NCI-H1105 treated with DMSO at 0.1 percent for 48 hours (cell line): ENCODE measurements around the gene L3MBTL1.
"Not testable (repeated sequence)": the region's sequence is repeated elsewhere in the genome, so short reads cannot be mapped to it uniquely, and the experiment has no call there.

Experiments
- DNase-seq: peaks from one replicate; lab custom pipeline; 2025; lab: John Stamatoyannopoulos, UW

L3MBTL1 gene

DNA sequence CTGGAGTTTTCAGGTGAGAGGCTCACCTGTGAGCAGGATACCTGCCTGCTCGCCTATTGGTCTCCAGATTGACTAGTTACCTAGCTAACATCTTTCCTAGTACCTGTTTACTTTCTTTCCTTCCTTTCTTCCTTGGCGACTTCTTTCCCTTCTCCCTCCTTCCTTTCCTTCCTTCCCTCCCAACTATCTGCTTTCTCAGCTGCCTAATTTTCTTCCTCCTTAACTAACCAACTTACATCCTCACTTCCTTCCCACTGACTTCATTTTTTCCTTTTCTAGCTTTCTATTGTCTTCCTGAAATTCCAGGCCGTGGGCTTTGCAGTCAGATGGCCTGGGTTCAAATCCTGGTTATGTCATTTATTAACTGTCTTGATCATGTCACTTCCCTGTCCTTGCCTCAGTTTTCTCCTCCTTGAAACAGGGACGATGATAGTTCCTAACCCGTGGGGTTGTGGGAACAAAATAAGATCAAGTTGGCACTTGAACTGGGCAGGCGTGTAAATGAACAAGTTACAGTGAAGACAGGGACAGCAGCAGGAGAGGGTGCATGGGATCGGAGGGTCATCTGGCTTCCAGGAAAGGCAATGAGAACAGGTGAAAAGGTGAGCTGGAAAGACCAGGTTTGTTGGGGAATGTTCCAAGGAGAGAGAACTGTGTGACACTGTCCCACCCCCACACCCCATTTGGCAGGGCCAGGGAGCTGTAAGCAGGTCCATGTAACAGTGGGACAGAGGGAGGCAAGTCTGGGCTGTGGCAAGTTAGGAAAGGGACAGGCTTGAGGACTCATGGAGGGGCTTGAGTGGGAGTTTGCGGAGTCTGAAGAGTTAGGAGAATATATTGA lies 51.9 kb downstream of the L3MBTL1 start:
- no peak for DNase-seq

DNA sequence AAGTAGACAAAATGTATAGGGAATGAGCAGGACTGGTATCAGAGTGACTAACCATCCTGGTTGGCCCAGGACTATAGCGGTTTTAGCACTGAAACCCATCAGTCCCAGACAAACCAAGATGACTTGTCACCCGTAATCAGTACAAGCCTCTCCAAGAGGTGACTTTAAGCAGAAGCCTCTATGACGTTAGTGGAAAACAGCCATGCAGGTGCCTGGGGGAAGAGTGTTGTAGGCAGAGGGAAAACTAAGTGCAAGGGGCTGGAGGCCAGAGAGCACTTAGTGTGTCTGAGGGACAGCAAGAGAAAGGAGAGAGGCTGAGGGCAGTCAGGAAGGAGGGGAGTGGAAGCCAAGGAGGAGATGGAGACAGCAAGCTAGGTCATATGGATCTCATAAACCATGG lies 53.5 kb downstream of the L3MBTL1 start:
- DNase-seq = no peak

DNA sequence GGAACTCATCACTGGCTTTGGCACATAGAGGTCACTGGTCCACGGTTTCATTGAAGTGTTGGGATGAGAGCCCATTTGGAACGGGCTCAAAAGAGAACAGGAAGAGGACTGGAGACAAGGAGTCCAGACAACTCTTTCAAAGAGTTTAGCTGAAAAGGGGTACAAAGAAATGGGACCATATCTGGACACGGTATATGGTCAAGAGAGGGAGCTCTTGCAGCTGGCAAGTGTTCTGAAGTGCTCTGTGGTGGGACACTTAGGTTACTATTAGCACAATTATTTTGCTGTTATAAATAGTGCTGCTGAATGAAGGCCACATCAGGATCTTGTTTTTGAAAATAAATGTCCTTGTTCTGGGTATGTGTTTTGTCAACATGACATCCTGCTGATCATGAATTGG lies 55.9 kb downstream of the L3MBTL1 start:
- DNase-seq = no peak

DNA sequence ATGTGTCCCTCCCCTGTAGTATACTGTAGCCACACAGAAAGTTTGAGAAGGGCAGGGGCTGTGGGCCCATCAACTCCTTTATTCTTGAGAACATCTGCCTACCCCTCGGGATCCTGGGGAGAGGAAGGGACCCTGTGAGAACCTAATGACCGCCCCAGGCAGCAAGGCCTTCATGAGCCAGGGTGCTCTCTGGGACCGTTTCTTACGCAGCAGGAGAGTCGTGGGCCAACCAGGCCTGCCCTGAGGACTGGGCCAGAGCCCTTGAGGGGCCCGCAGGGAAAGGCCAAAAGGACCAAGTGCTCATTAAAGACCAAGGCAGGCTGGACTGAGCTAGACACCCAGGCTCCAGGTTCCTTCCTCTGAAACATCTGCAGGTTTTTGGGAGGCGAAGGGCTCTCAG lies 56.5 kb downstream of the L3MBTL1 start:
- no peak for DNase-seq

DNA sequence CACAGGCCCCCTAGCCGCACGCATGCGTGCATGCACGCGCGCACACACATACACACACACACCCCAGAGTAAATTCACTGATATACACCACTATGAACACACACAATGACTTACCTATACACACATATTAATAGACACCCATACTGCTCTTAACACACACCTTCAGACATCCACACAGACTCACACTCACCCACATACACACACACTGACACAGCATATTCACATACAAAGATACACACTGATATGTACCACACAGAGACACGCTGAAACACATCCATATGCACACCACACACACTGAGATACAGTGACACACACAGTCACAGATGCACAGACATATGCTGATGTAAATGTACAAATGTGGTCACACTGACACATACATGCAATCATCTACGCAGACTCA lies 57.0 kb downstream of the L3MBTL1 start:
- no peak for DNase-seq

DNA sequence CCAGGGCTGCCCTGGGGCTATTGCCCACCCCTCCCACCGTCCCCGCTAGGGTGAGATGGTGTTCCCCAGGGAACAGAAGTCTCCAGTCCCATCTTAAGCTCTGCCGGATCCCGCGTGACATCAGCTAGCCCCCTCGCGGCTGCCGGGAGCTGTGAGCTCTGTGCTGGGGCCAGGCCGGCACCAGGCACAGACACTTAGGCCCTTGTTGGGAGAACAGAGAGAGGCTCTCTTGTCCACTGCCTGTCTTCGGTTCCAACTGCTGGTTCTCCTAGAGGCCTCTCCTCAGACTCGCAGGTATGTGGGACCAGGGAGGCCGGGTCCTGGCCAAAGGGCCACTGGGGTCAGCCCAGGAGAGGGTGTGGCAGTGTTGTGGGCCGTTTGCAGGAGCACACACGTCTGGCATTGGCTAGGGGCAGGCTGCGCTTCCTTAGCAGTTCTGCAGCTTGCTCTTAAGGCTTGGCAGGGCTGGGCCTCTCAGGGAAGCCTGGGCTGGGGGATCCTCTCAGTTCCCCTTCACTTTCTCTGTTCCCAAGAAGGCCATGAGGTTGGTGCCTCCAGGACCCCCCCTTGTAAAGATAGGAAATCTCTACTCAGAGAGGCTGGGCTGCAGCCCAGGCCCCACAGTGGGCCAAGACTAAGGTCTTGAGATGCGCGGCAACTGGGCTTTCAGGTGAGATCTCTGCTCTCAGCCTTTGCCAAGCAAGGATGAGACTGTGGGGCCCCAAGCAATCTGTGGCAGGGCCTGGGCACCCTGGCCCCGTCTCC lies 57.7 kb downstream of the L3MBTL1 start:
- no peak for DNase-seq

DNA sequence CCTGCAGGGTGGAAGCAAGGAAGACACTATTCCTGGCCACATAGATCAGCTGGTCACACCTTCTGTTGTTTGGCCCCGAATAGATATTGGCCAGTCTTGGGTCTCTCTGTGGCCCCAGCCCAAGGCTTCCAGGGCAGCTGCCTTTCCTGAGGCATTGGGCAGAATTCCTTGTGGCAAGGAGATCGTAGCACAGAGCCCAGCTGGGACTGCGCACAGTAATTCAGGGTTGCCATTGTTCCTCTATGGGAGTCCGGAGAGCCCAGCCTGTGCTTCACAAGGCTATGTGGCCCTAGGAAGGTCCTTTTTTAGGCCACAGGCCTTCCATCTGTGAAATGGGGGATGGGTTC lies 58.2 kb downstream of the L3MBTL1 start:
- DNase-seq = no peak

DNA sequence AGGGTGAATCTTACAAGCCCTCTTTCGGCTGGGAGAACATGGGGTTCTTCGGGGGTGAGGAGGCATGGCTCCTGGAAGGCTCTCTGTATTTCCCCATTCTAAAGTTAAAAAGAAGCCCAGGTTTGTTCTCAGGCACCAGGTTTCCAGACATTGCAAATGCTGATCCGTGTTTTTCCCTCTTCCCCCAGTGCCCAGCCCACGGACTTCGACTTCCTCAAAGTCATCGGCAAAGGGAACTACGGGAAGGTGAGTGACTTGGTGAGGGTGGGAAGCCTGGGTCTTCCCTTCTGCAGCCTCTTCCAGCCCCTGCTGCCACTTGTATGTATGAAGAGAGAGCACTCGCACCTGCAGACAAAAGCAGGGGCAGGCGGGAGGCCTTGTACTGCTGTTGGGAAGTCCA lies 60.0 kb downstream of the L3MBTL1 start:
- no peak for DNase-seq

DNA sequence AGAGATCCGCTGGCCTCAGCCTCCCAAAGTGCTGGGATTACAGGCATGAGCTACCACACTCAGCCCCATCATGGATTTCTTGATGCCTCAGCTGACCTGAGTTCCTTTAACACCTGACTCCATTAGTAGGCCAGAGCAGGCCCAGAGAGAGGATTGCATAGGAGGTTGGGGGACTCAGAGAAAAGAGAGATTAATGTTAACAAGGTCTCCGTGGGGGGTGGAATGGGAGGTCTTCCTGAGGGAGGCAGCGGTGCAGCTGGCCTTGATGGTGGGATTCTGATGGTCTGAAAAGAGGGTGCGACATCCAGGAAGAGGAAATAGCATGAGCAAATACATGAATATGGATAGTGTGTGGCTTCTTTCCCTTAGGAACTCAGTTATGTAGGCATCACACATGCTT lies 61.2 kb downstream of the L3MBTL1 start:
- no peak for DNase-seq

DNA sequence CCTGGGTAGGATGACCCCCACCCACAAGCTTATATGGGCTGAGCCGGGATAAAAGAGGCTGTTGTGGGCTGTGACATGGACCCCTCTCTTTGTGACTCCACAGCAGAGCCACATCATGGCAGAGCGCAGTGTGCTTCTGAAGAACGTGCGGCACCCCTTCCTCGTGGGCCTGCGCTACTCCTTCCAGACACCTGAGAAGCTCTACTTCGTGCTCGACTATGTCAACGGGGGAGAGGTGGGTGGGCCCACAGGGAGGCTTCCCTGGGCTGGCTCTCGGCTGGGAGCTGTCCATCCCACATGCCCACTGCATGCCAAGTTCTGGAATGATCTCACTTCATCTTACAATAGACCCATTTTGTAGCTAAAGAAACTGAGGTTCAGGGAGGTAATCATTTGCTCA lies 61.8 kb downstream of the L3MBTL1 start:
- no peak for DNase-seq

DNA sequence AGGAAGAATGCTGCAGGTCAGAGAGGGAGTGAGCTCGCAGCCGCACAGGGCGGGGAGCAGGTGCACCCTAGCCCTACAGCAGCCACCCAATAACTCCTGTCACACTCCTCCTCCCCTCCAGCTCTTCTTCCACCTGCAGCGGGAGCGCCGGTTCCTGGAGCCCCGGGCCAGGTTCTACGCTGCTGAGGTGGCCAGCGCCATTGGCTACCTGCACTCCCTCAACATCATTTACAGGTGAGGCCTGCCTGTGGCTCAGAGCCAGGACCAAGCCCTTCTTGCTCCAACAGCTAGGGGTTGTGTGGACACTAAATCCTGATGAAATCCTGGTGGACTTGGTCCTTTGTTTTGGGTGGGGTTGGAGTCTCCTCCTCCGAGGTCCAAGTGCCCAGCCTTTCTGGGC lies 63.0 kb downstream of the L3MBTL1 start:
- DNase-seq = no peak

DNA sequence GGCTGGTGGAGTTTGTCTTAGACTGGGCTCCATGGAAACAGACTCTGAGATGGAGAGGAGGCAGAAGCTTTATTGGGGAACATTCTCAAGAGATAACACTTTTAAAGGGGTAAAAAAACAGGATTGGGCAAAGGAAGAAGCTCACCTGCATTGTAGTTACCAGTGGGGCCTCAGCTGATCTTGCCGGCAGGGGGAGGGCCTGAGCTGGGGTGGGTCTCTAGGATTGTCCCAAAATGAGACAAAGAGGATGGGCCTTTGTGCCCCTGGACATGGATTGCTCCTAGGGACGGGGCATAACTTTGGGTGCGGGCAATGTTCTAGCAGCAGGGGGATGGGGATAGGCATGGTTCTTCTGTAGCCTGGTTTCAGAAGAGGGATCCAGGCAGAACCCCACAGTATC lies 63.8 kb downstream of the L3MBTL1 start:
- DNase-seq = no peak

DNA sequence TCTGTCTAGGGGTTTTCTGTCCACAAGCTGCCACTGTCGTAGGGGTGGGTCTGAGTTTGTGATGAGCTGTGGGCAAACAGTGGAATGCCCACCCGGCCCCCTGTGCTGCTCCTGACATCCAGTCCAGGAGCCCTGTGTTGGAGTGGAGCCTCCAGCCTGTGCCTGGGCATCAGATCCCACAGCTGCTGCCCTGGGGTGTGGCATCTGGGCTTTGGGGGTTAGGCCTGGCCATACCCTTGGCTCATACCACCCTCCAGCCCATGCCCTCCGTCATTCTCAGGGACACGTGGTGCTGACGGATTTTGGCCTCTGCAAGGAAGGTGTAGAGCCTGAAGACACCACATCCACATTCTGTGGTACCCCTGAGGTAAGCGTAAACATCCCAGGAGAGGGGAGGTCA lies 64.3 kb downstream of the L3MBTL1 start:
- no peak for DNase-seq

DNA sequence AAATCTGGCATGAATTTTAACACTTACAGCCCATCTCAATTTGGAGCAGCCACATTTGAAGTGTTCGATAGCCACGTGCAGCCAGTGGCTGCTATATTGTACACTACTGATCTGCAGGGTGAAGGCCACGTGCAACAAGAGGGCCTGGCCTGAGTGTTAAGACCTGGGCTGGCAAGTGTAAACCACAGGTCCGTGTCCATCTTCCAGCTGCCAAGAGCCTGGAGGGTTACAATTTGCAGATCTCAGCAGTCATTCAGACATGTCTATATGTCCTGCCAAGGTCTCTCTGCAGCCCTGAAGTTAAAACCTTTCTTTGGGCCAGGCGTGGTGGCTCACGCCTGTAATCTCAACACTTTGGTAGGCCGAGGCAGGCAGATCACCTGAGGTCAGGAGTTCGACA lies 65.4 kb downstream of the L3MBTL1 start:
- DNase-seq = no peak

DNA sequence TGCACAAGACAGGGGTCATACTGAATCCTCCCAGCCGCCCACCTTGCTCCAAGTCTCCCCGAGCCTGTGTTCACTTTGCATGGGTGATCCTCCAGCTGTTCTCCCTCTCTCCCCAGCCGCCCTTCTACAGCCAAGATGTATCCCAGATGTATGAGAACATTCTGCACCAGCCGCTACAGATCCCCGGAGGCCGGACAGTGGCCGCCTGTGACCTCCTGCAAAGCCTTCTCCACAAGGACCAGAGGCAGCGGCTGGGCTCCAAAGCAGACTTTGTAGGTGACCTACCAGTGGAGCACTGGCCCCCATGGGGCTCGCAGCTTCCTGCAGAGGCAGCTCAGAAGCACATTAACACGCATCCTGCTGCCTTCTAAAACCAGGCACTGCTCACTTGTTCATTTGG lies 68.6 kb downstream of the L3MBTL1 start:
- DNase-seq = no peak

DNA sequence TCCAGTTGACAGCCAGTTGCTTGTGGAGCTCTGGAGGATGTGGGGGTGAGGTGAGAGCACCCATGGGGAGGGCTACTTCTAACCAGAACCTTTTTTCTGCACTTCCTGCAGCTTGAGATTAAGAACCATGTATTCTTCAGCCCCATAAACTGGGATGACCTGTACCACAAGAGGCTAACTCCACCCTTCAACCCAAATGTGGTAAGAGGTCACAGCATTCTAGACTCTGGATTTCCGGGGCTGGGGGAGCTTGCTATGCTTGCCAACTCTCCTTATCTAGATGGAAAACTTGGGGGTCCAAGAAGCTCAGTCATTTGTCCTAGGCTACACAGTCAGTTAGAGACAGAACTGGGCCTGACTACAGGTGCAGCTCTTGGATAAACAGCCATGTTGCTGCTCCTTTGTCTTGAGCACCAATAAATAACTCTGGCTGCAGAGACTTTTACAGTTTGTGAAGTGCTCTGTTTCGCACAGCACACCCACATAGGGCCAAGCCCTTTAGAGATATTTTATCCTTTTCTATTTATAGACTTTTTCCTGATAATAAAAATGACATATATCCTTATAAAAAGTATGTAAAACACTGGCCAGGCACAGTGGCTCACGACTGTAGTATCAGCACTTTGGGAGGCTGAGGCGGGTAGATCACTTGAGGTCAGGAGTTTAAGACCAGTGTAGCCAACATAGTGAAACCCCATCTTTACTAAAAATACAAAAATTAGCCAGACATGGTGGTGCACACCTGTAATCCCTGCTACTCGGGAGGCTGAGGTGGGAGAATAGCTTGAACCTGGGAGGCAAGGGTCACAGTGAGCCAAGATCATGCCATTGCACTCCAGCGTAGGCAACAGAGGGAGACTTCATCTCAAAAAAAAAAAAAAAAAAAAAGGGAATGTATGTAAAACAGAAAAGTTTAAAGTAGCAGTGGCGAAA lies 72.6 kb downstream of the L3MBTL1 start:
- DNase-seq = no peak

DNA sequence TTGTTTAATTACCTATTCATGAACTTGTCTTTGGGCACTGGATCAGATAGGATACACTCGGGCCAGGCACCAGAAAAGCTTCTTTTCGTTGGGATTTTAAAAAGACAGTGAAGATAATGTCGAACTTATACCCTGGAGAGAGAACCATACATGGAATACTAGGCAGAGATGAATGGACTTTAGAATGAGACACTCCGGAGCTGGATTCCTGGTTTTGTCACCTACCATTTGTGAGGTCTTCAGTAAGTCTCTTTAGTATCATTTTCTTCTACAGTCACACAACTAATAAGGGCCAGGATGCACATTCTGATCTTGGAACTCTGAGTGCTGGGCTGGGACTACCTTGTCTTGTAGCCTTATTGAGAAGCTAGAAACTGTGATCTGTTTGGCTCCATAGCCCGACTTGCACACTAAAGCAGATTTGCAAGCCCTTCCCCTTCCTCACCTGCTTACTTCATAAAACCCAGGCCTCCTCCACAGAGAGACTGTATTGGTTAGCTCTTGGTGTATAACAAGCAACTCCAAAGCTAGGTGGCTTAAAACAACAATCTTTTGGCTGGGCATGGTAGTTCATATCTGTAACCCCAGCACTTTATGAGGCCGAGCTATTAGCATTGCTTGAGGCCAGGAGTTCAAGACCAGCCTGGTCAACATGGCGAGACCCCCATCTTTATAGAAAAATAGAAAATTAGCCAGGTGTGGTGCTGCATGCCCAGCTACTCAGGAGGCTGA lies 75.8 kb downstream of the L3MBTL1 start:
- no peak for DNase-seq

DNA sequence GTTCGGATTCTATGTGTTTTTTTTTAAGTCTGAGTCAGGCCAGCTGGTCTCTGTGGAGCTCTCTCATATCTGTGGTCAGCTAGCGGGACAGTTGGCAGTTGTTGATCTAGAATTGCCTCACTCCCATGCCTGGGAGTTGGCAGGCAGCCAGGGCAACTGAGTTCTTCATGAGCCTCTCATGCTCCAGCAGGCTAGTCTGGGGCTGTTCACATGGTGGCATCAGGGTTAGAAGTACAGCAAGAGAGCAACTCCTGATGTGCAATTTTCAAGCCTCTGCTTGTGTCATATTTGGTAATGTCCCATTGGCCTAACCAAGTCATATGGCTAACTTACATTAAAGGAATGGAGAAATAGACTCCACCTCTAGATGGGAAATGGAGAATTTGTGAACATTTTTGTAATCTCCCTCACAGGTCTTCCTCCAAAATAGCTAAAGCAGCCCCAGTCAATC lies 76.5 kb downstream of the L3MBTL1 start:
- DNase-seq = no peak

DNA sequence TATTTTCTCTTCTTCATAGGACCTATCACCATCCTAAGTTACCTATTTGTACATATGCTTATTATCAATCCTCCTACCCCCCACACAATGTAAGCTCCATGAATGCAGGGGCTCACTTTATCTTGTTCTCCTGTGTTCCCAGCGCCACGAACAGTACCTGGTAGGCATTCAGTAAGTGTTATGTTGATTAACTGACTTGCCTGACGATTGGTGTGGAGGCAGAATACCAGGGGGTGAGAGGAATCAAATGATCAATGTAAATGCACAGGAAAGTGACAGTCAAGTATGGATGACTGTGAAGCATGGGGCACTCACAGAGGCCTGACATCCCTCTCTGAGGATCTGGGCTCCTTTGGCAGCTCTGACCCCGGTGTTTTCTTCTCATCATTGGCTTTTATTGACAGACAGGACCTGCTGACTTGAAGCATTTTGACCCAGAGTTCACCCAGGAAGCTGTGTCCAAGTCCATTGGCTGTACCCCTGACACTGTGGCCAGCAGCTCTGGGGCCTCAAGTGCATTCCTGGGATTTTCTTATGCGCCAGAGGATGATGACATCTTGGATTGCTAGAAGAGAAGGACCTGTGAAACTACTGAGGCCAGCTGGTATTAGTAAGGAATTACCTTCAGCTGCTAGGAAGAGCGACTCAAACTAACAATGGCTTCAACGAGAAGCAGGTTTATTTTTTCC lies 77.1 kb downstream of the L3MBTL1 start:
- no peak for DNase-seq

DNA sequence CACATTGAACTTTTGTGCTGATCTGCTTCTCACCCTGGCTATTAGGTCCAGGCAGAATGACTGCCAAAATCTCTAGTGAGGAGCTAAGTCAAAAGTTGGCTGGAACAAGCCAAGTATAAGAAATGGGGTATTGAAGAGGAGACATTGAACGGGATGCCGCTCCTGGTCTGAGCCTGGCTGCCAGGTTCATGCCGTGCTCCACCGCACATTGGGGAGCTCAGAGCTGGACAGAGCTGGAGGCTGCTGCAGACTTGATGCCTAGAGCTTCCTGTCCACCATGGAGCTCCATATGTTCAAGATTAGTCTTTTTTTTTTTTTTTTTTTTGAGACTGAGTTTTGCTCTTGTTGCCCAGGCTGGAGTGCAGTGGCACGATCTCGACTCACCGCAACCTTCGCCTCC lies 79.1 kb downstream of the L3MBTL1 start:
- no peak for DNase-seq

DNA sequence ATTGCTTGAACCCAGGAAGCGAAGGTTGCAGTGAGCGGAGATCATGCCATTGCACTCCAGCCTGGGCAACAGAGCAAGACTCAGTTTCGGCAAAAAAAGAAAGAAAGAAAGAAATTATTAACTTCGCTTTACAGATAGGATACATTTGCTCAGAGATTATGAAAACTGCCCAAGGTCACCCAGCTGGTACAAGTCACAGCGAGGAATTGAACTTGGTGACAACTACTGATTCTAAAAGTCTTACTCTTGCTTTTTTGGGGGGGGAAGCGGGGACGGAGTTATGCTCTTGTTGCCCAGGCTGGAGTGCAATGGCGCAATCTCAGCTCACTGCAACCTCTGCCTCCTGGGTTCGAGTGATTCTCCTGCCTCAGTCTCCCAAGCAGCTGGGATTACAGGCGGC lies 81.0 kb downstream of the L3MBTL1 start:
- not testable (repeated sequence) for DNase-seq
